Osteocyte (in vitro differentiated cells): ENCODE results near the gene RBFOX2. TPM values are rescaled to one million over a fixed set of nuclear protein-coding genes. Genes with fewer than 3 reads are reported as not detected.

Experiments
- DNase-seq: peaks from one replicate; pipeline ENCODE4 v3.0.0; 2021; ENCODE audit warnings: mixed read lengths; ENCODE audit not compliant: unreplicated experiment; ENCODE audit errors: extremely low spot score
- H3K27ac Mint-ChIP-seq: one replicate; pipeline ENCODE4 v1.8.0; 2021; ENCODE audit warnings: mild to moderate bottlenecking, mixed read lengths; ENCODE audit not compliant: unreplicated experiment
- H3K27me3 Mint-ChIP-seq: one replicate; pipeline ENCODE4 v1.8.0; 2021; ENCODE audit warnings: mixed read lengths; ENCODE audit not compliant: unreplicated experiment
- H3K36me3 Mint-ChIP-seq: one replicate; pipeline ENCODE4 v1.8.0; 2021; ENCODE audit warnings: mixed read lengths; ENCODE audit not compliant: unreplicated experiment
- H3K4me1 Mint-ChIP-seq: one replicate; pipeline ENCODE4 v1.8.0; 2021; ENCODE audit warnings: mixed read lengths; ENCODE audit not compliant: unreplicated experiment
- H3K4me3 Mint-ChIP-seq: one replicate; pipeline ENCODE4 v1.8.0; 2021; ENCODE audit warnings: mild to moderate bottlenecking, moderate library complexity, mixed read lengths; ENCODE audit not compliant: unreplicated experiment
- H3K9me3 Mint-ChIP-seq: one replicate; pipeline ENCODE4 v1.8.0; 2021; ENCODE audit warnings: mixed read lengths; ENCODE audit not compliant: unreplicated experiment
- total RNA-seq: library from RNA; stranded (reverse); gene quantifications from 2 replicates; pipeline ENCODE4 v1.2.1, GENCODE V29; 2021
- TF ChIP-seq, protein P1 (sequence below): fragments of 200-600 bp; sonication (generic); IDR thresholded peaks from 2 replicates; pipeline ENCODE4 v1.5.0; 2021; ENCODE audit warnings: antibody characterized with exemption, mild to moderate bottlenecking, moderate library complexity

The RBFOX2 gene
- total RNA-seq, 1 donor from 2014 or later: 151 TPM

DNA sequence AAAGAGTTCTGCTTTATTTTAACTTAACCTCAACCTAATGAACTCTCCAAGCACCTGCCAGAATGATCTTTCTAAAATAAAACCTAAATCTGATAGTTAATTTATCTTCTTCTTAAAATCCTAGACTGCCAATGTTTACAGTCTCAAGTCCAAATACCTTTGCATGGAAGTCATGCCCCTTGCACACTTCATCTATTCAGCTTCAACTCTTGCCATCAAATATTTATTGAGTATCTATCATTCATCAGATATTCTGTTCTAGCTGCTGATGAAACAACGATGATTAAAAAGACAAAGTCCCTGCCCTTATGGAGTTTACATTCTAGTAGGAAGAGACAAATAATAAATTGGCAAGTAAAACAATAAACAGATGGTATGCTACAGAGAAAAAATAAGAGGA, 209.2 kb downstream of the RBFOX2 start:
- Mint-ChIP-seq H3K36me3 (peaks cover 22% of the 10 kb centered on the region), H3K27ac (no peak overlapping the region), H3K4me1 (peaks cover 41% of the 10 kb centered on the region), H3K4me3 (no peak overlapping the region), H3K27me3 (no peaks in the 10 kb centered on the region), H3K9me3 (no peaks in the 10 kb centered on the region)
- DNase-seq: no peak
- TF ChIP-seq, protein P1, sequence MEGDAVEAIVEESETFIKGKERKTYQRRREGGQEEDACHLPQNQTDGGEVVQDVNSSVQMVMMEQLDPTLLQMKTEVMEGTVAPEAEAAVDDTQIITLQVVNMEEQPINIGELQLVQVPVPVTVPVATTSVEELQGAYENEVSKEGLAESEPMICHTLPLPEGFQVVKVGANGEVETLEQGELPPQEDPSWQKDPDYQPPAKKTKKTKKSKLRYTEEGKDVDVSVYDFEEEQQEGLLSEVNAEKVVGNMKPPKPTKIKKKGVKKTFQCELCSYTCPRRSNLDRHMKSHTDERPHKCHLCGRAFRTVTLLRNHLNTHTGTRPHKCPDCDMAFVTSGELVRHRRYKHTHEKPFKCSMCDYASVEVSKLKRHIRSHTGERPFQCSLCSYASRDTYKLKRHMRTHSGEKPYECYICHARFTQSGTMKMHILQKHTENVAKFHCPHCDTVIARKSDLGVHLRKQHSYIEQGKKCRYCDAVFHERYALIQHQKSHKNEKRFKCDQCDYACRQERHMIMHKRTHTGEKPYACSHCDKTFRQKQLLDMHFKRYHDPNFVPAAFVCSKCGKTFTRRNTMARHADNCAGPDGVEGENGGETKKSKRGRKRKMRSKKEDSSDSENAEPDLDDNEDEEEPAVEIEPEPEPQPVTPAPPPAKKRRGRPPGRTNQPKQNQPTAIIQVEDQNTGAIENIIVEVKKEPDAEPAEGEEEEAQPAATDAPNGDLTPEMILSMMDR: no peak

DNA sequence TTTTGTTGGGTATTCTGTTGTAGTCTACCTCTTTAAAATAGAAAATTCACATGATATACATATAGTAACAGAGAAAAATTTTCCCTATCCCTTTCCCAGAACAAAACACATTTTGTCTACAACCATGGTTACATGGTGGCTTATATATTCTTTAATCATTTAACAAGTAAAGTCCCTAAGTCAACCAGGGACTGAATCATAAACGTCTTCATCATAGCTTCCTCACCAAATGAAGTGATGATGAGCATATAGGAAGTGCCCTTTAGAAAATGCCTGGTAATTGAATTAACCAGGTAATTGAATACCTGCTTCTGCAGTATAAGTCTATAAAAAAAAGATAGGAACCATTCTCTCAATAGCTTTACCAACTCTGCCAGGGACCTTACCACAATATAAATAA, 209.7 kb downstream of the RBFOX2 start:
- Mint-ChIP-seq H3K4me3 (no peak overlapping the region), H3K36me3 (peaks cover 19% of the 10 kb centered on the region), H3K27me3 (no peaks in the 10 kb centered on the region), H3K9me3 (no peaks in the 10 kb centered on the region), H3K4me1 (peaks cover 38% of the 10 kb centered on the region), H3K27ac (no peak overlapping the region)
- TF ChIP-seq, protein P1: no peak
- no peak for DNase-seq

DNA sequence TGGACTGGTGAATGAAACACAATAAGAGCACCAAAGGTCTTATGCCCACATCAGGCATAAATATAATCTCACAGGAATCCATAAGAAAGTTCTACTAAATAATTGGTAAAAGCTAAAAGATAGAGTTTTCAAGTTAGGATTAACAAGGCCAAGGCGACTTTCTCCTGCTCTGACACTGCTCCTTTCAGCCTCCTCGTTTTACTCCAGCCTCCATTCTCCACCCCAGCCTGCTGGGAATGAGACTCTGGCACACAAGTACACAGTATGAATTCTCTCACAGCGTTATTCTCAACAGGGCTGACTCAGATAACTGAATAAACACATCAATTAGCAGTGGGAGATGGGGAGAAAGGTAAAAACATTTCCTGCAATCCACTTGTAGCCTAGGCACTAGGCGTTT, 216.0 kb downstream of the RBFOX2 start:
- TF ChIP-seq, protein P1: no peak
- Mint-ChIP-seq H3K4me1 (peaks cover 28% of the 10 kb centered on the region), H3K27ac (peak overlapping the region; percentile 68), H3K36me3 (peaks cover 34% of the 10 kb centered on the region), H3K27me3 (no peaks in the 10 kb centered on the region), H3K9me3 (peaks cover 4% of the 10 kb centered on the region), H3K4me3 (no peak overlapping the region)
- no peak for DNase-seq

DNA sequence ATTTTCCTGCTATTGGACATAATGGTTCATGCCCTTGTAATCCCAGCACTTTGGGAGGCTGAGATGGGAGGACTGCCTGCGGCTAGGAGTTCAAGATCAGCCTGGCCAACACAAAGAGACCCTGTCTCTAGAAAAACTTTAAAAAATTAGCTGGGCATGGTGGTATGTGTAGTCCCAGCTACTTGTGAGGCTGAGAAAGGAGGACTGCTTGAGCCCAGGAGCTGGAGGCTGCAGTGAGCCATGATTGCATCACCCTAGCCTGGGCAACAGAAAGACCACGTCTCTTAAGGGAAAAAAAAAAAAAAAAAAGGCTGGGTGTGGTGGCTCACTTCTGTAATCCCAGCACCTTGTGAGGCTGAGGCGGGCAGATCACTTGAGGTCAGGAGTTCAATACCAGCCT, 217.0 kb downstream of the RBFOX2 start:
- Mint-ChIP-seq H3K27ac (no peak overlapping the region), H3K36me3 (peaks cover 39% of the 10 kb centered on the region), H3K4me3 (no peak overlapping the region)

DNA sequence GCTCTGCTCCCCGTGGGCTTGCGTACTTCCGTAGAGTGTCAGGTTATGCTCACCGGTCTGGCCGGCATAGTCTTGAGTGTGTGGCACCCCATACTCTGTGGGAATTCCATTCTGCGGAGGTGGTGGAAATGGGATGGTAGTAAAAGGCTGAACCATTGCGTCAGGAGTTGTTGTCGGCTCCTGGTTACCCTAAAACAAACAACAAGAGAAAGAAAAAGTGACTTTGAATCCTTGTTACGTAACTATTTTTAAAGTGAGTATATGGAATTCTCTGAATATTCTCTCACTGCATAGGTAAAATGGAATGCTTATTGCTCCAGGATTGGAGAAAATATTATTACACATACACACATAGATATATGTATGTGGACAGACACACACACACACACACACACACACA, 218.8 kb downstream of the RBFOX2 start:
- no peak for DNase-seq
- Mint-ChIP-seq H3K4me3 (no peak overlapping the region), H3K27ac (no peak overlapping the region), H3K9me3 (peaks cover 4% of the 10 kb centered on the region), H3K36me3 (peaks cover 43% of the 10 kb centered on the region), H3K4me1 (peaks cover 25% of the 10 kb centered on the region), H3K27me3 (no peaks in the 10 kb centered on the region)
- TF ChIP-seq, protein P1: no peak

More for the DNA sequence above, 217.0 kb downstream of the RBFOX2 start:
- DNase-seq: no peak
- Mint-ChIP-seq H3K27me3 (no peaks in the 10 kb centered on the region), H3K9me3 (peaks cover 4% of the 10 kb centered on the region), H3K4me1 (peaks cover 31% of the 10 kb centered on the region)
- TF ChIP-seq, protein P1: no peak
